ENCODE results near the gene SUCLA2. TPM values are rescaled to one million over a fixed set of nuclear protein-coding genes. Genes with fewer than 3 reads are reported as not detected.

SUCLA2 gene
- polyA plus RNA-seq (2012; ENCODE audit: missing spikeins), result 38.1 TPM

DNA sequence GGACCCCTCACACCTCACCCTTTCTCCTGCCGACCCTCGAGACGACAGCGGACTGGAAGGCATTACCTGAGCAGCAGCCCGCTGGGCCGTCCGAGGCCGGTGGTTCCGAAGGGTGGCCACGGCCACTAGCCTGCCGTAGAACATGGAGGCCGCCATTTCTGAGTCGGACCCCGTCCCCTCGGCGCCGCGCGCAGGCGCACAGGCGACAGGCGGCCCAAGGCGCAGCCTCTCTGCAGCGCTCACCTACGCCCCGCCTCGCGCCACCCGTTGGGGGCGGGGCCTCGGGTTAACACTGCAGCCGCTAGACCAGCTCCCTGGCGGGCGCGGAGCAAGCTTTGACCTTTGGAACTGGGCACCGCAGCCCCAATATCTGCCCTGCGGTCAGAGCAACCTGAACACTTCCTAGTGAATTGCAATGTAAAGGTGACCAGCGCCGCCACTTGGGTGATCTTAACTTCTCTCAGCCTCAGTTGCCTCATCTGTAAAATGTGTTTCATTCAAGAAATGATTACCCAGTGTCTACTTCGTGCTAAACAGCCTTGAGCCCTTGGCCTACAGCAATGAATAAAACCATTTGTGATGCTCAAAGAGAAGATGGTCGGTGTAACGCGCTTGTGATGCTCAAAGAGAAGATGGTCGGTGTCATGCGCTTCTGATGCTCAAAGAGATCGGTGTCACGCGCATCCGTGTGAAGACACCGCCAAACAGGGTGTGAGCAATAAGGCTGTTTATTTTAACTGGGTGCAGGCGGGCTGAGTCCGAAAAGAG lies at the start of gene SUCLA2:
Gene SUCLA2 (minus strand): TSS at position 160 of the 768 bp plus-strand sequence. CDS start 4 bp downstream, at position 156.
- peak; percentile 98 for FAIRE-seq
- peak; percentile 96 for DNase-seq (ENCODE audit: insufficient read length)
- TF ChIP-seq TAF1 (IDR thresholded peaks at IDR 0.05; ENCODE audit: borderline replicate concordance, low read depth, low read length) (no peak), POLR2A (IDR thresholded peaks at IDR 0.05; ENCODE audit: low read depth, low read length) (peak; percentile 72; the same call in 1 of the 2 replicates), POLR2AphosphoS5 (IDR thresholded peaks at IDR 0.05; ENCODE audit: low read depth, low read length) (peak; percentile 74)

DNA sequence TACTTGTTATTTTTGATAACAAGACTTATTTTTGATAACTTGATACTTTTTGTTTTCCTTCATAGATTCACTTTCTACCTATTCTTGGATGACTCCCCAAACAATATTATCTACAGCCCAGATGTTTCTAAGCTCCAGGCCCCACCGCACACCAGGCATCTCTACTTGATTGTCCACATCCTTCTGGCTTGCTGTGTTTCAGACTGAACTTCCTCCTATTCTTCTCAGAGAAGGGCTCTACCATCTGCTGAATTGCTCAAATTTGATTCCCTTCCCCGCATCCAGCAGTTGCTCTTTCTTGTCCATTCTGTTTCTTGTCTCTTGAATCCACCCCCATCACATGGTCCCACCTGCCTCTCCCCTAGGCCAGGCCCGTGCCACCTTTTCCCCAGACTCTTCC lies 49.5 kb upstream of the SUCLA2 start:
- DNase-seq (ENCODE audit: insufficient read length), result no peak
- FAIRE-seq, result no peak
- TF ChIP-seq TAF1 (IDR thresholded peaks at IDR 0.05; ENCODE audit: borderline replicate concordance, low read depth, low read length), result no peak
- no peak for TF ChIP-seq POLR2AphosphoS5 (IDR thresholded peaks at IDR 0.05; ENCODE audit: low read depth, low read length)
- TF ChIP-seq POLR2A (IDR thresholded peaks at IDR 0.05; ENCODE audit: low read depth, low read length), result no peak

DNA sequence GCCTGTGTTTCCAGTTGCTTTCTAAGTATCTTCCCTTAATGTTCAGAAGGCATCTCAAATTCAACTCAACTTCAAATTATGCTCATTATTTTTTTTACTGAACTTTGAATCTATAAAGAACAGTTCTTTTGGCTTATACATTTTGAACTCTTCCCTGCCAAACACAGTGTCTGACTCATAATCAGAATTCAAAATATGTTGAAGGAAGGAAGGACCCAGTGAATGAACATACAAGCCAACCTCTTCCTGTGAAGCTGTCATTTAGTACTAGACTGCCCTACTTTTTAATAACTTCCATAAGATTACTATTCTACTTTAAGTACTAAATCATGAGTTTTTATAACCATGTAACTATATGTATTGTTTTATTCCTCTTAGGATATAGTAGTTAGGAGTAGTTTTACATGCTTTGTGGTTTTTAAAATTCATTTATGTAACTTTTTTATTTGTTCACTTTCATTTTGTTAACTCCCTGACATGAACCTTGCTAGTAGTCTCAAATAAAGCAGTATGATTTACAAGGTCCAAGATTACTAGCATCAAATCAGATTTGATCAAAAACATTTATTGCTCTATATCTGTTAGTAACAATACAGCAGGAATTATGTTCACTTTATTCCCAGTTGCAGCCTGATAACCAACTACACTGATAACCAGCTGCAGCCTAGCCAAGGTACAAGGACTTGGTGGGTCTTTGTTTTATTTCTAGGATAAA lies 42.9 kb upstream of the SUCLA2 start:
- peak; percentile 46 for FAIRE-seq
- no peak for DNase-seq (ENCODE audit: insufficient read length)
- TF ChIP-seq POLR2AphosphoS5 (IDR thresholded peaks at IDR 0.05; ENCODE audit: low read depth, low read length) (no peak), TAF1 (IDR thresholded peaks at IDR 0.05; ENCODE audit: borderline replicate concordance, low read depth, low read length) (no peak), POLR2A (IDR thresholded peaks at IDR 0.05; ENCODE audit: low read depth, low read length) (no peak)

DNA sequence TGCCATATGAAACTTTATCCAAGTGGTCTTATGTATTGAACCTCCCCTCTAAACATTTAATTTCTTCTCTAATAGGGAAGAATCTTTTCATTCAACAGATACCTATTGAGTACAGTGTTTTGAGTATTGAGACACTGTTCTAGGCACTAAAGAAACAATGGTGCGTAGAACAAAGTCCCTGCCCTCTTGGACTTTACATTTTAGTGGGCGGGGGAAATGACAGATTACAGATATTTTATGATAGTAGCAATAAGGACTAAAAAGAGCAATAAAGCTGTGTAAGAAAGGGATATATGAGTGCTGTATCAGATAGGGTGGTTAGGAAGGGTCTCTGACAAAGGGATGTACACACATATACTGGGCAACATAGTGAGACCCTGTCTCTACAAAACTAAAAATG lies 41.8 kb upstream of the SUCLA2 start:
- FAIRE-seq (no peak), DNase-seq (ENCODE audit: insufficient read length) (no peak)
- TF ChIP-seq POLR2A (IDR thresholded peaks at IDR 0.05; ENCODE audit: low read depth, low read length), result no peak
- no peak for TF ChIP-seq POLR2AphosphoS5 (IDR thresholded peaks at IDR 0.05; ENCODE audit: low read depth, low read length)
- TF ChIP-seq TAF1 (IDR thresholded peaks at IDR 0.05; ENCODE audit: borderline replicate concordance, low read depth, low read length), result no peak

DNA sequence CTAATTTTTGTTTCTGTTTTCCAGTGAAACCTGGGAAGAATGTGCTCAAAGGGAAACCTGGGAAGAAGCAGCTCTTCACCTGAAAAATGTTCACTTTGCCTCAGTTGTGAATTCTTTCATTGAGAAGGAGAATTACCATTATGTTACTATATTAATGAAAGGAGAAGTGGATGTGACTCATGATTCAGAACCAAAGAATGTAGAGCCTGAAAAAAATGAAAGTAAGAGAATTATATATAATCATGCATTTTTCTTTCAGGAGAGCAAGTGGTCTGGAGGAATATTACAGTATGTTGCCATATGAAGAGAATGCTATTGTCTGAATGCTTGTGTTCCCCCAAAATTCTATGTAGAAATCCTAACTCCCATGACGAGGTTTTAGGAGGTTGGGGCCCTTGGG lies 39.8 kb upstream of the SUCLA2 start:
- TF ChIP-seq POLR2AphosphoS5 (IDR thresholded peaks at IDR 0.05; ENCODE audit: low read depth, low read length) (no peak), TAF1 (IDR thresholded peaks at IDR 0.05; ENCODE audit: borderline replicate concordance, low read depth, low read length) (no peak), POLR2A (IDR thresholded peaks at IDR 0.05; ENCODE audit: low read depth, low read length) (no peak)
- FAIRE-seq (no peak), DNase-seq (ENCODE audit: insufficient read length) (no peak)

DNA sequence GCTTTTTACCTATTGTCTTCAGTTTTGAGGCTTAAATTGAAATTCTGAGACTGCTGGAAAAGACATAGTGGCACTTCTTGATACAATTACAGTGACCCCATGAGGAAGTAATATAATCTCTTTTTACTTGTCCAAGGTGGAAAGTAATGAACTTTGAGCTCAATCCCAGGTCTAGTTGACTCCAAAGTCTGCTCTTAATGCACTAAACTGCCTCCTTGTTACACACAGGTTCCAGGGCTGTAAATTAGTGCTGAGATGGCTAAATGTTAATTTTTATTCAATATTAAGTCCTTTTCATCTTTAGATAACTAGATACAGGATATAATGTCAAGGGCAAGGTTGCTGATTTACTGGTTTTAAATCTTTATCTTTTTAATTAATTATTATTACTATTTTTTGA lies 39.0 kb upstream of the SUCLA2 start:
- no peak for TF ChIP-seq POLR2A (IDR thresholded peaks at IDR 0.05; ENCODE audit: low read depth, low read length)
- no peak for TF ChIP-seq TAF1 (IDR thresholded peaks at IDR 0.05; ENCODE audit: borderline replicate concordance, low read depth, low read length)
- TF ChIP-seq POLR2AphosphoS5 (IDR thresholded peaks at IDR 0.05; ENCODE audit: low read depth, low read length), result no peak
- DNase-seq (ENCODE audit: insufficient read length) (no peak), FAIRE-seq (no peak)

DNA sequence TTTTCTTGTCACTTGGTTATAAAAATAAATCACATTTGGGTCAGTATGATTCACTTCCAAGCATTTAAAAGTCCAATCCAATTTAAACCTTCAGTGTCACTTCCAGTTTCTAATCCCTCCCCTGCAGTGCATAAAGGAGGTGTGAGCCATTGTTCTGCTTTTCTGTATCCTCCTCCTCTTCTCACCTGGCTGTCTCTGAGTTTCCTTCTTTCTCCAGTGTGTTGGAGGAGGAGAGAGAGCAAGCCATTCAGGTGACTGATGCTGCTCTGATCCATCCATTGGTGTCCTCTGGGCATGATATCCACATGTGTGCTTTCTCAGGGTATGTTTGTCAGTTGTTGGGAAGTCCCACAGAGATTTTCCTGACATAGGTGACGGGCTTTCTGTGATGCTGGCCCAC lies 37.7 kb upstream of the SUCLA2 start:
- no peak for FAIRE-seq
- TF ChIP-seq TAF1 (IDR thresholded peaks at IDR 0.05; ENCODE audit: borderline replicate concordance, low read depth, low read length), result no peak
- TF ChIP-seq POLR2A (IDR thresholded peaks at IDR 0.05; ENCODE audit: low read depth, low read length), result no peak
- no peak for TF ChIP-seq POLR2AphosphoS5 (IDR thresholded peaks at IDR 0.05; ENCODE audit: low read depth, low read length)
- DNase-seq (ENCODE audit: insufficient read length), result no peak

DNA sequence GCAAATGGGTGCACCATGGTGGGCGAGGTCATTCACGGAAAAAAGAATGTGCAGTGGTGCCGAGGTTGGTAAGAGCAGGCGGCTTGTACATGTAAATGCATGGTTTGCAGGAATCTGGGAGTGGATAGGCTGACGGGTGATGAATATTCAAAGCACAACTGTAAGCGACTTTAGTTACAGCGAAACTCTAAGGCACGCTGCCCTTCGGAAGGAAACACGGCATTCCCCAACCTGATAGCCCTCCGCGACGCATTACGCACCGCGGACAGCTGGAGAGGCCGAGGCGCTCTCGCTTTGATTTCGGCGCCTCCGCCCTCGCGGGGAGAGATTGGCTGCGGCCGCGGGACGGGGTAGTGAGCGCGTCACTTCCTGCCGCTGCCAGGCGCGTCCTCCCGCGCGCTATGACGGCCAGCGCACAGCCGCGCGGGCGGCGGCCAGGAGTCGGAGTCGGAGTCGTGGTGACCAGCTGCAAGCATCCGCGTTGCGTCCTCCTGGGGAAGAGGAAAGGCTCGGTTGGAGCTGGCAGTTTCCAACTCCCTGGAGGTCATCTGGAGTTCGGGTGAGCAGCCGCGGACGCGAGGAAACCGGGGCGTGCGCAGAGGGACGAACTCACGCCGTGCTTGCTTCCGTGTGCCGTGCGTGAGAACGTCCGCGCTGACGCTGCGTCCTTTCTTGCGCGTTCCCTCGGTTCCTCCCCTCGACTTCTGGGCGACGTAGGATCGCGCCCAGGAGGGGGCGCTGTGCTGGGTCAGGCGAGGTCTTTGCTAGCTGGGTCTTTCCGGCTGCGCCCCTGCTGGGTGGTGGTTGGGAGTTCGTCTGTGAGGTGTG lies 36.5 kb upstream of the SUCLA2 start, which contains the start of gene NUDT15:
Gene NUDT15 (plus strand): TSS at position 381 of the 828 bp plus-strand sequence. CDS start 21 bp downstream, at position 402.
- DNase-seq (ENCODE audit: insufficient read length), result peak; percentile 91
- peak; percentile 100 for FAIRE-seq
- TF ChIP-seq TAF1 (IDR thresholded peaks at IDR 0.05; ENCODE audit: borderline replicate concordance, low read depth, low read length) (peak; percentile 71), POLR2A (IDR thresholded peaks at IDR 0.05; ENCODE audit: low read depth, low read length) (peak; percentile 99), POLR2AphosphoS5 (IDR thresholded peaks at IDR 0.05; ENCODE audit: low read depth, low read length) (peak; percentile 99)

DNA sequence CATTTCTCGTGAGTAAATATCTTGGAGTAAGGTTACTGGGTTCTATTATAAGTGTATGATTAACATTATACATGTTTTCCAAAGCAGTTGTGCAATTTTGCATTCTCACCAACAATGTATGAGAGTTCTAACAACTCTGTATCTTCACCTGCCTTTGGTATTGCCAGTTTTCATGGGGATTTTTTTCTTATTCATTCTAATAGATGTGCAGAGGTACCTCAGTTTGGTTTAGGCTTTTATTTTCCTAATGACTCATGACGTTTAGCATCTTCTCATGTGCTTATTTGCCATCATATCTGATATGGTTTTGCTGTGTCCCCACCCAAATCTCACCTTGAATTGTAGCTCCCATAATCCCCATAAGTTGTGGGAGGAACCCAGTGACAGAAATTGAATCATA lies 28.8 kb upstream of the SUCLA2 start:
- TF ChIP-seq POLR2AphosphoS5 (IDR thresholded peaks at IDR 0.05; ENCODE audit: low read depth, low read length) (no peak), POLR2A (IDR thresholded peaks at IDR 0.05; ENCODE audit: low read depth, low read length) (no peak), TAF1 (IDR thresholded peaks at IDR 0.05; ENCODE audit: borderline replicate concordance, low read depth, low read length) (no peak)
- DNase-seq (ENCODE audit: insufficient read length) (no peak), FAIRE-seq (no peak)

DNA sequence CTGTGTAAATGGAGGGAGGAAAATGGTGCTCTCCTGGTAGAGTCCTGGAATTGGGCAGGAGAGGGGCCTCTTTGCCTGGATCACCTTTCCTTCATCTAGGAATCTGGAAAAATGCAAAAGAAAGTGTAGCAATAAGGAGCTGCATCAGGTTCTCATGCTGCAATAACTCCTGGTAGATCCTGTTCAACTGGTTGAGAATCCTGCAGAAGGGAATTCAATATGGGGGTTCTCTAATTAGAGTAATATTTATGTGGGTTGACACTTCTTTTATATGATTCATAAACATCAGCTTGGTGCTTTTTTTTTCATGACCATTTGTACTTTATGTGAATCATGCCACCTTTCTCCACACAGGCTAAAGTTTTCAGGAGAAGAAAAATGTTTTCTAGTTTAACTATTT lies 27.0 kb upstream of the SUCLA2 start:
- FAIRE-seq (no peak), DNase-seq (ENCODE audit: insufficient read length) (no peak)
- no peak for TF ChIP-seq POLR2A (IDR thresholded peaks at IDR 0.05; ENCODE audit: low read depth, low read length)
- no peak for TF ChIP-seq TAF1 (IDR thresholded peaks at IDR 0.05; ENCODE audit: borderline replicate concordance, low read depth, low read length)
- no peak for TF ChIP-seq POLR2AphosphoS5 (IDR thresholded peaks at IDR 0.05; ENCODE audit: low read depth, low read length)

DNA sequence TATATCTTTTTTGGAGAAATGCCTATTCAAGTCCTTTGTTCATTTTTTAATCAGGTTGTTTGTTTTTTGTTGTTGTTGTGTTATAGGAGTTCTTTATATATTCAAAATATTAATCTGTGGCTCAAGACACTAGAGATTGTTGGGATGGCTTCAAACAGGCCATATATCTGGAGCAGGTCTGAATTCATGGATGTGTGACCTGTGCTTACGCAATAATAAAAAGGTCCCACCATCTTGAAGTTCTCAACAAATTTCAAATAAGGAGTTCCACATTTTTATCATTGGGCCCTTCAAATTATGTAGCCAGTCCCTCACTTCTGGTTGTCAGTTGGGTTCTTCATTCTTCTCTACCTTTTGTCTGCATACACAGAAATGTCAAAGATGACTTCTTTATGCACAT lies 18.7 kb upstream of the SUCLA2 start:
- TF ChIP-seq TAF1 (IDR thresholded peaks at IDR 0.05; ENCODE audit: borderline replicate concordance, low read depth, low read length) (no peak), POLR2A (IDR thresholded peaks at IDR 0.05; ENCODE audit: low read depth, low read length) (no peak), POLR2AphosphoS5 (IDR thresholded peaks at IDR 0.05; ENCODE audit: low read depth, low read length) (no peak)
- DNase-seq (ENCODE audit: insufficient read length) (no peak), FAIRE-seq (no peak)
